ENCODE data around the gene RBM43.

Gene RBM43

DNA sequence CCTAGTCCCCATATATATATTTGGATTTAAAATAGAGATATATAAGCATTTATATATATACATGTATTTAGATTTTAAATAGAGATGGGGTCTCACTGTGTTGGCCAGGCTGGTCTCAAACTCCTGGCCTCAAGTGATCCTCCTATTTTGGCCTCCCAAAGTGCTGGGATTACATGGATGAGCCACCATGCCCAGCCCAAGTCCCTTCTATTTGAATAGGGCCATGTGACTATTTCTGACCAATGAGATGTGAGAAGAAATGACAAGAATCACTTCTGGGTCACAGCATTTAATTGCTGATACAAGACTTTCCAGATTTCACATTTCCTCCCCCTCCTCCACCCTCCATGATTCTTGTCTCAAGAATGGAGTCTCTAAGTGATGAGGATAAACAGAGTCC is 6.4 kb upstream of the RBM43 start:
- no peak overlapping the region for H3K4me3 ChIP-seq (ENCODE audit: low read depth, low read length)
- no peak for TF ChIP-seq CTCF (IDR thresholded peaks at IDR 0.05; ENCODE audit: borderline replicate concordance, insufficient read depth, low read depth, low read length)

DNA sequence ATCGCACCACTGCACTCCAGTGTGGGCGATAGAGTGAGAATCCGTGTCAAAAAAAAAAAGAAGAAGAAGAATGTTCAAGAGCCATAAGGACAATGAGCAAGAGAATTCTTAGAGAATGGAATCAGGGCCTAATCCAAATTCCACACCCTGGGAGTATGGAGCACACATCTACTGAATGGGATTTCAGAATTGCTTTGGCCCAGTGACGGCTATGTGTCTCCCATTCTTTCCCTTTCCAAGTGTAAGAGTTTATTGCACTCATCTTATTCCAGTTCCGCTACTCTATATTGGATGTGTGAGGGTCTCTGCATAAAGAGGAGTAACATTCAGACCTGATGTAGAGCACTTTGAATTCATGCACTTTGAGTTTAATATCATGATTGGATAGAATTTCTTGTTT is 5.9 kb upstream of the RBM43 start:
- no peak overlapping the region for H3K4me3 ChIP-seq (ENCODE audit: low read depth, low read length)
- no peak for TF ChIP-seq CTCF (IDR thresholded peaks at IDR 0.05; ENCODE audit: borderline replicate concordance, insufficient read depth, low read depth, low read length)

DNA sequence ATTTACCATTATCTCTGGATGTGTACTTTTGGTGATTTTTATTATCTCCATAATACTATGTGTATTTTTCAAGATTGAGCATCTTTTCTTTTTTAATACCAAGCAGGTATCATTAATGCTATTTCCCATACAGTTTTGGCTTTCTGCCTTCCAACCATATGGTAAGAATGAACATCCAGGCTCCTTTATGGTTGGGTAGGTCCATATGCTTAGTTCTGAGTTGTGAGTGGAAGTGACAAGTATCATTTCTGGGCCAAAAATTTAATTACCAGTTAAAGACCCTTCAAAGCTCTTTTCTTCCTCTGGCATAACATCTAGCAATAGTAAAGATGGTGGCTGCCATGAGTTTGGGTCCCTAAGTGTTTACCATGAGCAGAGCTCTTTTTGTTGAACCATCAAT is 4.3 kb upstream of the RBM43 start:
- no peak overlapping the region for H3K4me3 ChIP-seq (ENCODE audit: low read depth, low read length)
- TF ChIP-seq CTCF (IDR thresholded peaks at IDR 0.05; ENCODE audit: borderline replicate concordance, insufficient read depth, low read depth, low read length): no peak

DNA sequence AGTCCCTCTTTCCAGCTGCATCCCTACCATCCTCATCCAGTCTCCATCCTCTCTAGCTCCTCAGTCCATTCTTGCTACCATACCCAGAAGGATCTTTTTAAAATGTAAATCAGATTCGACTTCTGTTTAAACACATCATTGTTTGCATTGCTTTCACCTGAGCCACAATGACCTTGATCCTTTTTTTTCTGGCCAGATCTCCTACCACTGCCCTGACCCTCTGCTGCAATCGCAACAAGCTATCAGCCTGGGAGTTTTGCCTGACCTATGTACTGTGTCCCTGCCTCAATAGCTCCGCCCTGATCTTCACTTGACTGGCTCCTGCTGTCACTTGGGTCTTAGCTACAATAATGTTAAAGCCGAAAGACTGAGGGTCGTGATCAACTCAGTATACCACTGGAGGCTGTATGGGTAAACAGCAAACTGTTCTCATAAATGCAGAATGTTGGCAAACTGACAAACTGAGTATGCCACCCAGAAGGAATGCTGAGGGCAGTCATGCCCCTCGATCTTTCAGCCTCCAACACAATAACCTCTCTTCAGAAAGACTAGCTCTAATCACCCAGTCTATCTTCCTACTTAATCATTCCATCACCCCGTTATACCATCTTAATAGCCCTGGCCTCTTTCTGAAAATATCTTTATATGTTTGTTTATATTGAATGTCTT is 2.6 kb upstream of the RBM43 start:
- no peak for TF ChIP-seq CTCF (IDR thresholded peaks at IDR 0.05; ENCODE audit: borderline replicate concordance, insufficient read depth, low read depth, low read length)
- H3K4me3 ChIP-seq (ENCODE audit: low read depth, low read length): no peak overlapping the region

DNA sequence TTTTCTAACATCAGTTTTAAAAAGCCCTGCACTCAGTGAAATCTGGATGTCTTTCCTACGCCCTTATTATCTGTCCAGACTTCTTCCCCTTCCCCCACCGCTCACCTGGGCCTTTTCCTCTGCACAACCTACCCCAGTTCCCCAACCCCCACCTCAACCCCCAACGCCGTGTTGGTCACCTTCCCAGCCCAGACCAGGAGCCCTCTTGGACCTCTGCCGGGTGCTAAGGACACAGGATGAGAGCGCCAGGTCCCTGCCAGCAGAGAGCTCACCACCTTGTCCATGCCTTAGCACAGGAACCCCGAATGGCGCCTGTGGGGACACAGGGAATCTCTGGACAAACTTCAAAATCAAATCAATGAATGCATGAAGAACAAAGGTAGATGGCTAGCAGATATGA is 966 bp upstream of the RBM43 start:
- H3K4me3 ChIP-seq (ENCODE audit: low read depth, low read length): no peak overlapping the region
- no peak for TF ChIP-seq CTCF (IDR thresholded peaks at IDR 0.05; ENCODE audit: borderline replicate concordance, insufficient read depth, low read depth, low read length)

DNA sequence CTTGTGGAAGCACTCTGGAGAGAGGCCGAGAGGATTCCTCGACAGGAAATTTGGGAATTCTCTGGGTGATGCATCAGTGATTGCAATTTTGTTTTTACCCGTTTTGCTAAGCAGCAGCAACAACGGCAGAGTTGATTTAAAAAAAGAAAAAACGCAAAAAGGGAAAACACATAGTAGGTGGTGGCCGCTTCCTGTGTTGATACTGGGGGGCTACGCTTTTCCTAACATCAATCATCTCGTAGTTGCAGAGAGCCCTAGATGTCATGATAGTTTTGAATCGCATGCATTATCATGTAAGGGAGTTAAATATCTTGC is 271 bp upstream of the RBM43 start:
- peak overlapping the region; percentile 59 for H3K4me3 ChIP-seq (ENCODE audit: low read depth, low read length)
- TF ChIP-seq CTCF (IDR thresholded peaks at IDR 0.05; ENCODE audit: borderline replicate concordance, insufficient read depth, low read depth, low read length): no peak

DNA sequence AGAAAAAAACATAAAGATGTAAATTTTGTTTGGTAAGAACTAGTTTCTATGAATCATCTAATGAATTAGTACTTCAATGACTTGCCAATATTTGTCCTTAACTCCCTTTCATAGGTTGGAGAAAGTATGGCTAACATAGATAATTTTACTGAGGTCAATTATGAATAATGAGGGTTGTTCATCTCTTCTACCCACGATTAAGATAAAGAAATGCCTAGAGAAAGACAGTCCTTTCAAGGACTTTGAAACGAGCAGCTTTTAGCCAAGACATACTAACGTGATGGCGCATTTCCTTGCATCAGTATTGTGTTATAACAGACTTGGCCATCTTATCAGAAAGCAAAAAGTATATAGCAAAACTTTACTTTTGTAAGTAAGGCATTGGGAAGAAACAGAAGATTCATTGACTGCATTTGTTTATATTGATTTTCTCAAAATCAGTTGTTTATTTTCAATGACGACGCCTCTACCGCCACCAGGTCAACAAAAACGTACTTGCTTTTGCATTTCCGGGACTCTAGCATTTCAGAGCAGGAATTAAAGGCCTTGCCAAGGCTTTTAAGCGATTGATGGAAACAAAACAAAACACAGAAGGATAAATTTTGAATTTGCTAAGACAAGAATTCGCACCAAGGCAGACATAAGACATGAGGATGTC is 961 bp downstream of the RBM43 start:
- peak overlapping the region; percentile 59 for H3K4me3 ChIP-seq (ENCODE audit: low read depth, low read length)
- no peak for TF ChIP-seq CTCF (IDR thresholded peaks at IDR 0.05; ENCODE audit: borderline replicate concordance, insufficient read depth, low read depth, low read length)

Measured in GM12875 (cell line).